NB4 (cell line): Measurements from ENCODE around the gene HTR7.
A peak's percentile ranks its signal among the peaks of the same experiment; 100 is the strongest.

ENCODE experiments used
- DNase-seq: peaks from one replicate; pipeline ENCODE4 v3.0.0; 2010; ENCODE audit warnings: low read depth
- H3K4me3 ChIP-seq: one replicate; pipeline ENCODE4 v1.5.1; 2011; ENCODE audit warnings: mild to moderate bottlenecking, low read depth, low read length, moderate library complexity
- CTCF ChIP-seq: IDR thresholded peaks from one replicate; pipeline ENCODE4 v1.5.1; 2012; ENCODE audit warnings: low read depth, low read length
- MAX ChIP-seq: IDR thresholded peaks from 2 replicates; pipeline ENCODE4 v1.6.1; 2011; ENCODE audit warnings: low read depth, low read length
- MYC ChIP-seq: IDR thresholded peaks from 2 replicates; pipeline ENCODE4 v1.6.1; 2011; ENCODE audit warnings: low read depth, low read length
- POLR2A ChIP-seq: IDR thresholded peaks from 2 replicates; pipeline ENCODE4 v1.6.1; 2011; ENCODE audit warnings: mild to moderate bottlenecking; ENCODE audit not compliant: insufficient read length; ENCODE audit errors: extremely low read depth

The HTR7 gene

GRCh38 chr10:90858461-90858968 lies 676 bp upstream of the HTR7 start:
- peak overlapping the region; percentile 60 for H3K4me3 ChIP-seq
- TF ChIP-seq MYC, result no peak
- no peak for TF ChIP-seq CTCF
- no peak for TF ChIP-seq MAX
- TF ChIP-seq POLR2A, result no peak
- DNase-seq, result no peak

GRCh38 chr10:90856964-90857634 lies 740 bp downstream of the HTR7 start:
- DNase-seq, result no peak
- TF ChIP-seq POLR2A, result no peak
- H3K4me3 ChIP-seq, result no peak overlapping the region

- no peak for TF ChIP-seq MYC
- no peak for TF ChIP-seq CTCF
- no peak for TF ChIP-seq POLR2A
- no peak for TF ChIP-seq MAX
- DNase-seq, result no peak
- H3K4me3 ChIP-seq, result no peak overlapping the region
These were observed 1.6 kb downstream of the HTR7 start for GRCh38 chr10:90856261-90856660.

- TF ChIP-seq POLR2A (no peak), MAX (no peak)
These were observed 2.7 kb downstream of the HTR7 start for GRCh38 chr10:90855126-90855525.

GRCh38 chr10:90849956-90850749 lies 7.7 kb downstream of the HTR7 start:
- no peak for DNase-seq
- TF ChIP-seq CTCF, result no peak
- no peak for TF ChIP-seq MYC
- TF ChIP-seq MAX, result no peak
- no peak for TF ChIP-seq POLR2A
- no peak overlapping the region for H3K4me3 ChIP-seq

More at GRCh38 chr10:90855126-90855525, 2.7 kb downstream of the HTR7 start:
- H3K4me3 ChIP-seq, result no peak overlapping the region
- DNase-seq, result no peak

- TF ChIP-seq POLR2A, result no peak
- TF ChIP-seq MYC, result no peak
- TF ChIP-seq MAX, result no peak
- TF ChIP-seq CTCF, result no peak
- DNase-seq, result peak; percentile 45
- H3K4me3 ChIP-seq, result no peak overlapping the region
These were observed 10.4 kb downstream of the HTR7 start for GRCh38 chr10:90847436-90847835.
